K562 (cell line): ENCODE data around the gene GUCY1A1. TPM values are rescaled to one million over a fixed set of nuclear protein-coding genes. Genes with fewer than 3 reads are reported as not detected.

Source experiments
- ATAC-seq: fragments of 200-7000 bp; cut with Tn5 transposase; 3 replicates; pipeline ENCODE4 v1.9.1; 2020; ENCODE audit warnings: moderate library complexity
- BruUV-seq: library from RNA; stranded (reverse); fragments of 400-500 nt; replicated peaks from 2 replicates; lab custom pipeline; 2021; lab: Mats Ljungman, UMichigan
- CTCF ChIA-PET: fragments of 300-600 bp; formaldehyde crosslinking; extraction: SDS; loops from one replicate; lab custom pipeline; 2021; ENCODE audit warnings: low intra/inter-chr PET ratio; lab: Yijun Ruan, JAX
- POLR2A ChIA-PET: fragments of 300-600, 350-650 bp; sonication (Branson Sonifier 250); formaldehyde crosslinking; extraction: SDS; loops from one replicate; lab custom pipeline; 2021; ENCODE audit warnings: antibody characterized with exemption, inconsistent platforms; lab: Yijun Ruan, JAX
- DNase-seq, 4 experiments: peaks; one replicate each; pipeline versions ENCODE4 v3.0.0 to v3.0.0-alpha.2; 2011 to 2018; ENCODE audit warnings: low spot score in 3 of 4, mixed read lengths in 3 of 4; ENCODE audit errors: extremely low read depth in 1 of 4
- FAIRE-seq: peaks from 2 replicates; lab custom pipeline; 2011; peaks lifted over from hg19 to GRCh38; lab: Jason Lieb, UNC
- H2AFZ ChIP-seq: 2 replicates; pipeline ENCODE4 v1.6.0; 2011; ENCODE audit warnings: low read depth, low read length, control low read depth, inconsistent platforms
- H3K27ac ChIP-seq: fragments of 200-600 bp; 3 replicates; pipeline ENCODE4 v1.8.0; 2011; ENCODE audit warnings: low read depth, mild to moderate bottlenecking, control low read depth, inconsistent platforms, low read length, moderate library complexity, mixed read lengths; ENCODE audit errors: extremely low read depth
- H3K27me3 ChIP-seq, 2 experiments: fragments of 300-600 bp in 1 of 2; 2 replicates in 1 of 2; 3 replicates in 1 of 2; pipeline versions ENCODE4 v1.6.0 to v1.8.0; 2011; ENCODE audit warnings: inconsistent platforms in 2 of 2, low read length in 2 of 2, mild to moderate bottlenecking in 1 of 2, mixed read lengths in 1 of 2, moderate library complexity in 1 of 2; ENCODE audit not compliant: control insufficient read depth in 2 of 2, insufficient read depth in 2 of 2
- H3K36me3 ChIP-seq: fragments of 300-600 bp; 3 replicates; pipeline ENCODE4 v1.8.0; 2011; ENCODE audit warnings: mild to moderate bottlenecking, low read length, inconsistent platforms; ENCODE audit not compliant: control insufficient read depth, insufficient read depth
- H3K4me1 ChIP-seq, 2 experiments: fragments of 200-600 bp in 1 of 2; replicated peaks in 1 of 2; 2 replicates in 1 of 2; 3 replicates in 1 of 2; pipeline versions ENCODE4 v1.5.1 to v1.8.0; 2011; ENCODE audit warnings: inconsistent platforms in 2 of 2, low read length in 2 of 2, mild to moderate bottlenecking in 1 of 2, mixed read lengths in 1 of 2, moderate library complexity in 1 of 2; ENCODE audit not compliant: control insufficient read depth in 2 of 2, insufficient read depth in 2 of 2
- H3K4me2 ChIP-seq: 2 replicates; pipeline ENCODE4 v1.6.1; 2011; ENCODE audit warnings: low read length, control low read depth, inconsistent platforms, mixed read lengths; ENCODE audit not compliant: insufficient read depth
- H3K4me3 ChIP-seq: fragments of 200-600 bp; sonication (generic), shearing (Covaris generic); 2 replicates; pipeline ENCODE4 v1.5.1; 2016; ENCODE audit warnings: control low read depth, inconsistent platforms
- H3K79me2 ChIP-seq: fragments of 200-600 bp; 3 replicates; pipeline ENCODE4 v1.8.0; 2011; ENCODE audit warnings: low read length, inconsistent platforms; ENCODE audit not compliant: control insufficient read depth, insufficient read depth
- H3K9ac ChIP-seq, 2 experiments: 2 replicates each; pipeline versions ENCODE4 v1.6.0 to v1.6.1; 2011; ENCODE audit warnings: low read depth in 2 of 2, low read length in 2 of 2, control low read depth in 1 of 2, inconsistent platforms in 1 of 2, mild to moderate bottlenecking in 1 of 2, mixed read lengths in 1 of 2; ENCODE audit not compliant: insufficient read depth in 1 of 2
- H3K9me1 ChIP-seq: one replicate; pipeline ENCODE4 v1.6.0; 2011; ENCODE audit warnings: inconsistent platforms, mild to moderate bottlenecking, low read length, moderate library complexity; ENCODE audit not compliant: control insufficient read depth, insufficient read depth
- H3K9me3 ChIP-seq: replicated peaks from 2 replicates; pipeline ENCODE4 v1.5.1; 2011; ENCODE audit warnings: low read depth, low read length, inconsistent platforms; ENCODE audit not compliant: control insufficient read depth, insufficient read depth
- H4K20me1 ChIP-seq: replicated peaks from 2 replicates; pipeline ENCODE4 v1.6.1; 2011; ENCODE audit warnings: low read length, inconsistent platforms, mixed read lengths; ENCODE audit not compliant: control insufficient read depth, insufficient read depth
- CBFB ChIP-seq: sonication (generic); formaldehyde crosslinking; IDR thresholded peaks from 2 replicates; pipeline ENCODE4 v1.4.0; 2020; ENCODE audit warnings: mild to moderate bottlenecking, missing genetic modification reagents
- ELF1 ChIP-seq: fragments of 200-800 bp; sonication (Bioruptor generic); IDR thresholded peaks from 2 replicates; pipeline ENCODE4 v1.6.1; 2016; ENCODE audit warnings: missing genetic modification characterization, missing compliant biosample characterization
- HLTF ChIP-seq: fragments of 450-650 bp; IDR thresholded peaks from 2 replicates; pipeline ENCODE4 v1.6.1; 2016
- KAT7 ChIP-seq: sonication (generic); formaldehyde crosslinking; IDR thresholded peaks from 2 replicates; pipeline ENCODE4 v1.8.0; 2022; ENCODE audit warnings: missing genetic modification reagents, mild to moderate bottlenecking, borderline replicate concordance
- NR2C2 ChIP-seq, 2 experiments: fragments of 200-800 bp in 1 of 2; sonication (Bioruptor generic) in 1 of 2; sonication (generic) in 1 of 2; formaldehyde crosslinking in 1 of 2; IDR thresholded peaks; 2 replicates each; pipeline versions ENCODE4 v1.6.1 to v1.8.0; 2016 to 2022; ENCODE audit warnings: mild to moderate bottlenecking in 1 of 2, missing compliant biosample characterization in 1 of 2, missing genetic modification characterization in 1 of 2, missing genetic modification reagents in 1 of 2
- TBP ChIP-seq: optimal IDR thresholded peaks from 2 replicates; pipeline ENCODE3; 2011; ENCODE audit warnings: low read depth, low read length, improper control_type of control experiment
- ZKSCAN1 ChIP-seq: fragments of 150-350 bp; IDR thresholded peaks from 2 replicates; pipeline ENCODE4 v1.6.1; 2016; ENCODE audit warnings: low read depth, low read length
- ZNF76 ChIP-seq: fragments of 250-450 bp; sonication (Bioruptor Pico); IDR thresholded peaks from 2 replicates; pipeline ENCODE4 v1.4.0; 2020; ENCODE audit warnings: mild to moderate bottlenecking, moderate library complexity, borderline replicate concordance
- WGBS: fragments of 100-300 bp; shearing (Covaris generic); methylation state at CpG from one replicate; pipeline ENCODE4 v1.1.6; 2016; ENCODE audit warnings: low coverage, mixed read lengths; ENCODE audit not compliant: insufficient coverage; ENCODE audit errors: missing lambda C conversion rate; 5-methylcytosine and 5-hydroxymethylcytosine counted together
- in situ Hi-C: fragments of 300-500 bp; cut with MboI; formaldehyde crosslinking; loops from 4 replicates; pipeline ENCODE4 v1.15.0; 2018; ENCODE audit warnings: inconsistent platforms, mixed read lengths
- intact Hi-C: fragments of 100-400 bp; cut with micrococcal nuclease; formaldehyde crosslinking; loops from 2 replicates; pipeline ENCODE4 v1.14.2; 2022
- polyA plus RNA-seq, 8 experiments: library from polyadenylated mRNA; depleted of rRNA in 4 of 8; stranded (reverse) in 5 of 8; unstranded in 3 of 8; fragments of >200 nt; fragmentation: Nextera tagmentation in 2 of 8; fragmentation: Illumina TruSeq in 1 of 8; extraction: Ambion mirVana in 2 of 8; extraction: Trizol in 1 of 8; gene quantifications; 2 replicates each; pipeline versions ENCODE4 v1.2.1 to v1.2.3, GENCODE V29; 2011 to 2014; ENCODE audit warnings: inconsistent platforms in 1 of 8, missing spikeins in 1 of 8
- total RNA-seq, 7 experiments: library from RNA; depleted of rRNA in 6 of 7; stranded (reverse); fragments of >200 nt in 6 of 7; fragmentation: Illumina TruSeq in 2 of 7; extraction: Trizol in 2 of 7; gene quantifications; 2 replicates each; pipeline versions ENCODE4 v1.2.1 to v1.2.3, GENCODE V29; 2011 to 2021; ENCODE audit warnings: low replicate concordance in 1 of 7
- TF ChIP-seq, protein P1 (sequence below): fragments of 250-450 bp; sonication (Bioruptor Pico); IDR thresholded peaks from 2 replicates; pipeline ENCODE4 v1.5.0; 2021; ENCODE audit warnings: mild to moderate bottlenecking, borderline replicate concordance

Gene GUCY1A1
- total and polyA plus RNA-seq, 9 of the 15 experiments (the other 6 are each of a cell fraction or from before 2014, with no cell fraction given) = not detected

DNA sequence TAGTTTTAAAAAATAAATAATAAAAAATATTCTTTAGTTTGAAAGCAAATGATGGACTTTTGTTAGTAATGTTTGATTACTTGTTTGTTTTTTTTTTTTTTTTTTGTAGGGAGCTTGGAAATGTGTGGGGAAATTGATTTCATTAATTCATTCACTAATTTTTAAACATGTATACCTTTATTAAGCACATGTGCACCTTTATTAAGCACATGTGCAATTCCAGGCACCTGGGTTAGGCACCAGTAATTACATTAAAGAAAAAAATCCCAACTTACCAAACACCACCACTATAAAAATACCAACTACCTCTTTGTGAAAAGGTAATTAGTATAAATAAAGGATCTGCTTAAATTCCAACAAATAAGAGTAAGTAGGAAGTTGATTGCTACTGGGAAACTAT is 101.7 kb downstream of the GUCY1A1 start (continued):
- TF ChIP-seq CBFB (CRISPR knock-in tag) = no peak
- no peak for TF ChIP-seq KAT7 (CRISPR knock-in tag)
- no peak for TF ChIP-seq ZNF76 (CRISPR knock-in tag)

DNA sequence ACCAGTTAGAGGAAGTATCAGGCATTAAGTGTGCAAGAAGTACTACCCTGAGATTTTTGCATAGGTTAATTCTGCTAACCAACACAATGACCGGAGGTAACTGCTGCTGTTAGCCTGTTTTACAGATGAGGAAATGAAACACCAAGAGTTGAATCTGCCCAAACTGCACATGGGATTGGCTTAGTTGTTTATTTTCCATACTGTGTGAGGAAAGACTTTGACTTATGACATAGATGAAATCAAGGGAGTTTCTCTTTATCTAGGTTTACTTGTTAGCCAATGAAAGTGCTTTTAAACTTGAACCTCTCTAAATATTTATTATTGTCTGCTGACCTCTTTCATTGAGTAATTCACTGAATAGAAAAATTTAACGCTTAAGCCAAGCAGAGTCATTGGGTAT is 102.4 kb downstream of the GUCY1A1 start:
- WGBS = 0% methylated on average over 2 of the region's 2 CpGs
- intact Hi-C loops = no loop called here
- Histone ChIP-seq H3K4me2 (no peak overlapping the region), H3K9me1 (no peaks in the 10 kb centered on the region), H3K9me3 (no peaks in the 10 kb centered on the region), H3K36me3 (no peaks in the 10 kb centered on the region), H4K20me1 (no peaks in the 10 kb centered on the region), H3K4me1 (no peaks in the 10 kb centered on the region), H2AFZ (no peak overlapping the region)
- FAIRE-seq = no peak
- no TSS peak for BruUV-seq
- POLR2A ChIA-PET = no interaction called here
- TF ChIP-seq ELF1 = no peak
- no peak for TF ChIP-seq NR2C2 (CRISPR knock-in tag; IDR thresholded peaks at IDR 0.05)
- no peak for TF ChIP-seq NR2C2 (tag; IDR thresholded peaks at IDR 0.05)
- no peak for TF ChIP-seq TBP
- TF ChIP-seq, protein P1, sequence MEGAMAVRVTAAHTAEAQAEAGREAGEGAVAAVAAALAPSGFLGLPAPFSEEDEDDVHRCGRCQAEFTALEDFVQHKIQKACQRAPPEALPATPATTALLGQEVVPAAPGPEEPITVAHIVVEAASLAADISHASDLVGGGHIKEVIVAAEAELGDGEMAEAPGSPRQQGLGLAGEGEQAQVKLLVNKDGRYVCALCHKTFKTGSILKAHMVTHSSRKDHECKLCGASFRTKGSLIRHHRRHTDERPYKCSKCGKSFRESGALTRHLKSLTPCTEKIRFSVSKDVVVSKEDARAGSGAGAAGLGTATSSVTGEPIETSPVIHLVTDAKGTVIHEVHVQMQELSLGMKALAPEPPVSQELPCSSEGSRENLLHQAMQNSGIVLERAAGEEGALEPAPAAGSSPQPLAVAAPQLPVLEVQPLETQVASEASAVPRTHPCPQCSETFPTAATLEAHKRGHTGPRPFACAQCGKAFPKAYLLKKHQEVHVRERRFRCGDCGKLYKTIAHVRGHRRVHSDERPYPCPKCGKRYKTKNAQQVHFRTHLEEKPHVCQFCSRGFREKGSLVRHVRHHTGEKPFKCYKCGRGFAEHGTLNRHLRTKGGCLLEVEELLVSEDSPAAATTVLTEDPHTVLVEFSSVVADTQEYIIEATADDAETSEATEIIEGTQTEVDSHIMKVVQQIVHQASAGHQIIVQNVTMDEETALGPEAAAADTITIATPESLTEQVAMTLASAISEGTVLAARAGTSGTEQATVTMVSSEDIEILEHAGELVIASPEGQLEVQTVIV (CRISPR knock-in tag) = no peak
- TF ChIP-seq HLTF = no peak
- TF ChIP-seq ZKSCAN1 = no peak
- TF ChIP-seq, all 486 proteins: peak for 0
- Histone ChIP-seq H3K4me3 (no peak overlapping the region), H3K9ac (no peak overlapping the region), H3K27ac (no peak overlapping the region), H3K79me2 (no peaks in the 10 kb centered on the region), H3K27me3 (no peaks in the 10 kb centered on the region)
- in situ Hi-C loops = no loop called here
- no peak for DNase-seq
- ATAC-seq = no peak
- CTCF ChIA-PET = no interaction called here
